CD4-positive, alpha-beta T cell treated with Interleukin-4 for 1 hour (primary cell): ENCODE results near the gene POLE3.
"Not testable (repeated sequence)": the region's sequence is repeated elsewhere in the genome, so short reads cannot be mapped to it uniquely, and the experiment has no call there.

Experiments
- DNase-seq, 2 donors: peaks; one replicate each; pipeline ENCODE4 v3.0.0-alpha.2; 2020 to 2022

POLE3 gene

GRCh38 chr9:113410207-113410864 is at the start of gene POLE3, which contains the start of gene C9orf43:
Gene POLE3 (minus strand): TSS chr9:113410675. CDS start chr9:113410293, 382 bp downstream.
Gene C9orf43 (plus strand): TSS chr9:113410747. CDS start chr9:113413494, 2,747 bp downstream.
- peak; percentile 94 to 95 for DNase-seq

- no peak for DNase-seq
Observed at GRCh38 chr9:113456235-113456634, 45.8 kb upstream of the POLE3 start.

- no peak for DNase-seq
Observed at GRCh38 chr9:113454914-113455761, 44.7 kb upstream of the POLE3 start.

GRCh38 chr9:113452113-113452605 is 41.7 kb upstream of the POLE3 start:
- no peak for DNase-seq

- no peak for DNase-seq
Observed at GRCh38 chr9:113449376-113449775, 38.9 kb upstream of the POLE3 start.

GRCh38 chr9:113446323-113446740 is 35.9 kb upstream of the POLE3 start:
- peak in 1 of 2 donors; percentile 56 for DNase-seq

GRCh38 chr9:113444736-113445135 is 34.3 kb upstream of the POLE3 start:
- no peak for DNase-seq

GRCh38 chr9:113437716-113438115 is 27.2 kb upstream of the POLE3 start:
- not testable (repeated sequence) for DNase-seq

- no peak for DNase-seq
Observed at GRCh38 chr9:113436728-113437515, 26.4 kb upstream of the POLE3 start.

GRCh38 chr9:113431191-113431590 is 20.7 kb upstream of the POLE3 start:
- DNase-seq: no peak

GRCh38 chr9:113428062-113428615 is 17.7 kb upstream of the POLE3 start:
- DNase-seq: no peak

- no peak for DNase-seq
Observed at GRCh38 chr9:113427629-113428028, 17.2 kb upstream of the POLE3 start.

GRCh38 chr9:113426701-113427100 is 16.2 kb upstream of the POLE3 start:
- DNase-seq: no peak

GRCh38 chr9:113425072-113425471 is 14.6 kb upstream of the POLE3 start:
- DNase-seq: no peak

- no peak for DNase-seq
Observed at GRCh38 chr9:113421726-113422125, 11.3 kb upstream of the POLE3 start.

GRCh38 chr9:113417370-113417769 is 6.9 kb upstream of the POLE3 start:
- DNase-seq: no peak

- DNase-seq: peak in 1 of 2 donors; percentile 30
Observed at GRCh38 chr9:113416149-113416721, 5.8 kb upstream of the POLE3 start.

GRCh38 chr9:113409883-113410206 is 630 bp downstream of the POLE3 start:
- DNase-seq: no peak

- no peak for DNase-seq
Observed at GRCh38 chr9:113409481-113409880, 994 bp downstream of the POLE3 start.

GRCh38 chr9:113406873-113407511 is 3.5 kb downstream of the POLE3 start:
- peak; percentile 72 to 73 for DNase-seq

- not testable (repeated sequence) for DNase-seq
Observed at GRCh38 chr9:113406353-113406752, 4.1 kb downstream of the POLE3 start.

- no peak for DNase-seq
Observed at GRCh38 chr9:113403646-113404045, 6.8 kb downstream of the POLE3 start.
